ENCODE data around the gene NTN4.

- no peak for TF ChIP-seq CTCF (IDR thresholded peaks at IDR 0.05)
- no peak for TF ChIP-seq POLR2A (IDR thresholded peaks at IDR 0.05)
- no peak for TF ChIP-seq POLR2AphosphoS5 (IDR thresholded peaks at IDR 0.05)
Measured at GRCh38 chr12:95733141-95733825, 57.3 kb downstream of the NTN4 start.
